Left ventricle myocardium inferior (tissue), 1 donor: Measurements from ENCODE around the gene TMEM201. TPM values are rescaled to one million over a fixed set of nuclear protein-coding genes. Genes with fewer than 3 reads are reported as not detected.
A peak's percentile ranks its signal among the peaks of the same experiment; 100 is the strongest.
"Not testable (repeated sequence)": the region's sequence is repeated elsewhere in the genome, so short reads cannot be mapped to it uniquely, and the experiment has no call there.

Experiments used
- DNase-seq: peaks from one replicate; pipeline ENCODE4 v3.0.0-alpha.2; 2020
- H3K27ac ChIP-seq: fragments of 200-600 bp; replicated peaks from 2 replicates; pipeline ENCODE4 v1.8.0; 2021
- H3K27me3 ChIP-seq: fragments of 200-600 bp; 2 replicates; pipeline ENCODE4 v1.8.0; 2021; ENCODE audit warnings: low read depth
- H3K36me3 ChIP-seq: fragments of 200-600 bp; 2 replicates; pipeline ENCODE4 v1.8.0; 2021
- H3K4me1 ChIP-seq: fragments of 200-600 bp; 2 replicates; pipeline ENCODE4 v1.8.0; 2021
- H3K4me3 ChIP-seq: fragments of 200-600 bp; 2 replicates; pipeline ENCODE4 v1.8.0; 2021; ENCODE audit warnings: mild to moderate bottlenecking, moderate library complexity
- H3K9me3 ChIP-seq: fragments of 200-600 bp; replicated peaks from 2 replicates; pipeline ENCODE4 v1.8.0; 2021
- intact Hi-C: fragments of 100-400 bp; cut with micrococcal nuclease; formaldehyde crosslinking; loops from one replicate; pipeline ENCODE4 v1.11.0; 2022
- total RNA-seq: library from RNA; stranded (reverse); fragmentation: NEBNext Ultra II Directional; extraction: Animal tissue kit (Norgen Biotek cat#: 25700); gene quantifications from one replicate; pipeline ENCODE4 v1.2.1, GENCODE V29; 2021
- TF ChIP-seq, protein P1 (sequence below): fragments of 200-600 bp; IDR thresholded peaks from 2 replicates; pipeline ENCODE4 v1.8.0; 2021; ENCODE audit warnings: antibody characterized with exemption, mild to moderate bottlenecking, borderline replicate concordance
- donor health status: DM: no; HTN: yes; CAD: no; lungs with severe emphysema.

Gene TMEM201
- total RNA-seq, 1 donor from 2014 or later = 21.1 TPM

DNA sequence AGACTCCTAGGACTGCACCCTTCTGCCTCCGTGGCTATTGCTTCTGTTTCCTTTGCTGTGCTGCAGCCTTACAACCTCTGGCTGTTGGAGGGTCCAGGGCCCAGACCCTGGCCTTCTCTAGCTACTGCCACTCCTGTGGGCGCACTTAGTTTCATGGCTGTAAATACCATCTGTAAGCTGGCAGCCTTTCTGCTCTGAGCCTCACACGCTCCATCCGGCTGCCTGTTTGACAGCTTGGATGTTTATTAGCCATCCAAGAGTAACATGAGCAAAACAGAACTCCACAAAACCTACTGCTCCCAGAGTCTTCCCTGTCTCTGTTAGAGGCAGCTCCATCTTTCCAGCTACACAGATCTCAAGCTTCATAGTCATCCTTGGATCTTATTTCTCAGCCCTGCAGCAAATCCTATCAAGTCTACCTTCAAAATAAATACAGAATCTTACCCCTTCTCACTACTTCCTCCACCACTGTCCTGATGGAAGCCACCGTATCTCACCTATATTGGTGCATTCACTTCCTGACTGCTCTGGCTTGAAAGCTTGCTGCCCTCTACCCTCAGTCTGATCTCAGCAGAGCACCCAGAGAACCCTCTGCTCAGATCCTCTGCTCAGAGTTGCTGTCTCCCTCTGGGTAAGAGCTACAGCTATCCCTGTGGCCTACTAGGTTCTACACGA is 30.3 kb upstream of the TMEM201 start:
- no peaks in the 10 kb centered on the region for H3K27me3 ChIP-seq
- no peak for DNase-seq
- TF ChIP-seq, protein P1, sequence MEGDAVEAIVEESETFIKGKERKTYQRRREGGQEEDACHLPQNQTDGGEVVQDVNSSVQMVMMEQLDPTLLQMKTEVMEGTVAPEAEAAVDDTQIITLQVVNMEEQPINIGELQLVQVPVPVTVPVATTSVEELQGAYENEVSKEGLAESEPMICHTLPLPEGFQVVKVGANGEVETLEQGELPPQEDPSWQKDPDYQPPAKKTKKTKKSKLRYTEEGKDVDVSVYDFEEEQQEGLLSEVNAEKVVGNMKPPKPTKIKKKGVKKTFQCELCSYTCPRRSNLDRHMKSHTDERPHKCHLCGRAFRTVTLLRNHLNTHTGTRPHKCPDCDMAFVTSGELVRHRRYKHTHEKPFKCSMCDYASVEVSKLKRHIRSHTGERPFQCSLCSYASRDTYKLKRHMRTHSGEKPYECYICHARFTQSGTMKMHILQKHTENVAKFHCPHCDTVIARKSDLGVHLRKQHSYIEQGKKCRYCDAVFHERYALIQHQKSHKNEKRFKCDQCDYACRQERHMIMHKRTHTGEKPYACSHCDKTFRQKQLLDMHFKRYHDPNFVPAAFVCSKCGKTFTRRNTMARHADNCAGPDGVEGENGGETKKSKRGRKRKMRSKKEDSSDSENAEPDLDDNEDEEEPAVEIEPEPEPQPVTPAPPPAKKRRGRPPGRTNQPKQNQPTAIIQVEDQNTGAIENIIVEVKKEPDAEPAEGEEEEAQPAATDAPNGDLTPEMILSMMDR = no peak
- H3K4me3 ChIP-seq = peak overlapping the region; percentile 0
- peak overlapping the region; percentile 64 for H3K27ac ChIP-seq
- peaks cover 22% of the 10 kb centered on the region for H3K36me3 ChIP-seq
- intact Hi-C loops = no loop called here
- no peaks in the 10 kb centered on the region for H3K9me3 ChIP-seq
- peaks cover 73% of the 10 kb centered on the region for H3K4me1 ChIP-seq

DNA sequence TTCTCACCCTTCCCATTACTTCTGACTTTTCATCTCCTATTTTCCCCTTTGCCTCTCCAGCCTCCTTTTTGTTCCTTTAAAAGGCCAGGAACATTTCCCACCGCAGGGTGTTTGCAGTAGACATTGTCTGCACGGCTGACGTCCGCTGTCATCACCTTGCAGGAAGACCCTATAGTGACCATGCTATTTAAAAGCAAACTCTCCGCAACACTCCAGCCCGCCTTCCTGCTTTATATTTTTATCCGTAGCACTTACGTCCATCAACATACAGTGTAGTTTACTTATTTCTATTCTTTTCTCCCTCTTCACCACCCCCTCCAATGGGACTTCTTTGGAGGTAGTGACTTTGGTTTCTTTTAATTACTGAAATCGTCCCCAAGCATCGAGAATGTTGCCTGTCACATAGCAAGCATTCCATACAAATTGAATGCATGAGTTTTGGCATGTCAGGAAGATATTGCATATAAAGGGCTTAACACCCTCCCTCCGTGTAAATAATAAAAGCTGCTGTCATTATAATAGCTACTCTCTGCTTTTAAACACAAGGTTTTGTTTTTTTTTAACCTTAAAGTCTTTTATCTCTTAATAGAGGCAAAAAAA is 29.7 kb upstream of the TMEM201 start:
- intact Hi-C loops = no loop called here

DNA sequence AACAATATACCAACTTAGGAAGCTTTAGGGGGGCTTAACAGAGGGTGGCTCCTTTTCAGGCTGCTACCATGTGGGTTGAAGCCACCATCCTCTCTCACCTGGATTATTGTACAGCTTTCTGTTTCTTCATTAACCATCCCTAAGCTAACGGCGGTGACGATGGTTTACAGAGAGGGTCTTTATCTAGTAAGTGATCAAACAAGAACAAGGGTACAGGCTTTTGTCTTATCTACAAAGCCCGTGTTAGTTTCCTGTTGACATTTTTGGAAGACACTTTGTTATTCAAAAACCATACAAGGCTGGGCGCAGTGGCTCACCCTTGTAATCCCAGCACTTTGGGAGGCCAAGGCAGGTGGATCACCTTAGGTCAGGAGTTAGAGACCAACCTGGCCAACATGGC is 29.0 kb upstream of the TMEM201 start:
- intact Hi-C loops = no loop called here

More for the DNA sequence above, 29.7 kb upstream of the TMEM201 start:
- no peak for DNase-seq
- Histone ChIP-seq H3K4me3 (peak overlapping the region; percentile 0), H3K27ac (peak overlapping the region; percentile 64), H3K4me1 (peaks cover 72% of the 10 kb centered on the region), H3K9me3 (no peaks in the 10 kb centered on the region), H3K27me3 (no peaks in the 10 kb centered on the region), H3K36me3 (peaks cover 16% of the 10 kb centered on the region)
- TF ChIP-seq, protein P1 = no peak

DNA sequence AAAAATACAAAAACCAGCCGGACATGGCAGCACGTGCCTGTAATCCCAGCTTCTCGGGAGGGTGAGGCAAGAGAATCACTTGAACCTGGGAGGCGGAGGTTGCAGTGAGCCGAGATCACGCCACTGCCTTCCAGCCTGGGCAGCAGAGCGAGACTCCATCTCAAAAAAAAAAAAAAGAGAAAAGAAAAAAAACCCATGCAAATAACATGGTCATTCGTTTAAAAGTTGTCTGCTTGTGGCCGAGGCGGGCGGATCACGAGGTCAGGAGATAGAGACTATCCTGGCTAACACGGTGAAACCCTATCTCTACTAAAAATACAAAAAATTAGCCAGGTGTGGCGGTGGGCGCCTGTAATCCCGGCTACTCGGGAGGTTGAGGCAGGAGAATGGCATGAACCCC is 28.6 kb upstream of the TMEM201 start:
- H3K4me3 ChIP-seq, intact Hi-C loops, H3K27me3 ChIP-seq, DNase-seq, H3K9me3 ChIP-seq, H3K27ac ChIP-seq: not testable (repeated sequence)
- Histone ChIP-seq H3K36me3 (peaks cover 14% of the 10 kb centered on the region), H3K4me1 (peaks cover 64% of the 10 kb centered on the region)

More for the DNA sequence above, 29.0 kb upstream of the TMEM201 start:
- peak overlapping the region; percentile 64 for H3K27ac ChIP-seq
- H3K27me3 ChIP-seq = no peaks in the 10 kb centered on the region
- DNase-seq = no peak
- H3K4me1 ChIP-seq = peaks cover 66% of the 10 kb centered on the region
- peaks cover 14% of the 10 kb centered on the region for H3K36me3 ChIP-seq
- H3K4me3 ChIP-seq = no peak overlapping the region
- H3K9me3 ChIP-seq = no peaks in the 10 kb centered on the region
- TF ChIP-seq, protein P1 = no peak

DNA sequence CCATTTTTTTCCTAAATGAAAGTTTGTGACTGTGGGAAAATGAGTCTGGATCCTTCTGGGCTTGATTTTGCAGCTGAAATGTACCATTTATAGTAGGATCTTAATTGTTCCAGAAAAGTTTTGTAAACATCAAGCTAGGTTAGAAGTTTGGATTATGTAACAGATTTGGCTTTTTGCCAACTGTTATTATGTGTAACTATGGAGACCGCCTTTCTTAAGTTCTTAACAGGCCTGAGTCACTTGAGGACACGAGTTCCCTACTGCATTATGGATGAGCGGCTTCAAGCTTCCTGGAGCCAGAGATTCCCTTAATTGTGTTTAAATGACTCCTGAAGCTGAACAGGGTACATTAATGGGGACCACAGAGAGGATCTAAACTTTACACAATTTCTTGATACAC is 27.3 kb upstream of the TMEM201 start:
- H3K4me1 ChIP-seq = peaks cover 61% of the 10 kb centered on the region

DNA sequence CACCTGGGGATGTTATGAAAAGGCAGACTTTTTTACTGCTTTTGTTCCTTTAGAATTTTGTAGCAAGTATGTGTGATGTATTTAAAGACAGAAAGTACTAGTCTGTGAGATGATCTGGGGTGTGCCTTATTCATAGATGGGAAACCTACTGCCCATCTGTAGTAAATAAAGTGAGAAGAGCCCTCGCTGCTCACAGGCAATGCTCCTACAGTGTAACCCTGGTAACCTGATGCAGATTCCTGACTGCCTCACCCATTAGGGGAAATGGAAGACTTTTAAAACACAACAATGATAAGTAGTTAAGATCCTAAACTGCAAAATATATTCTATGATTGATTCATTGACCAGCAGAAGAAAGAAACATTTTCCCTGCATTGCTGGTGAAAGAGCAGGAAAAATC is 19.4 kb upstream of the TMEM201 start:
- DNase-seq = no peak
- H3K4me1 ChIP-seq = peaks cover 13% of the 10 kb centered on the region
- no peaks in the 10 kb centered on the region for H3K9me3 ChIP-seq
- H3K36me3 ChIP-seq = peaks cover 6% of the 10 kb centered on the region
- no peak overlapping the region for H3K27ac ChIP-seq
- no peak overlapping the region for H3K4me3 ChIP-seq
- TF ChIP-seq, protein P1 = no peak
- intact Hi-C loops = no loop called here
- H3K27me3 ChIP-seq = no peaks in the 10 kb centered on the region

More for the DNA sequence above, 27.3 kb upstream of the TMEM201 start:
- intact Hi-C loops = no loop called here
- Histone ChIP-seq H3K9me3 (no peaks in the 10 kb centered on the region), H3K27me3 (no peaks in the 10 kb centered on the region), H3K36me3 (peaks cover 3% of the 10 kb centered on the region), H3K27ac (peak overlapping the region; percentile 64), H3K4me3 (no peak overlapping the region)
- DNase-seq = no peak
- TF ChIP-seq, protein P1 = no peak

DNA sequence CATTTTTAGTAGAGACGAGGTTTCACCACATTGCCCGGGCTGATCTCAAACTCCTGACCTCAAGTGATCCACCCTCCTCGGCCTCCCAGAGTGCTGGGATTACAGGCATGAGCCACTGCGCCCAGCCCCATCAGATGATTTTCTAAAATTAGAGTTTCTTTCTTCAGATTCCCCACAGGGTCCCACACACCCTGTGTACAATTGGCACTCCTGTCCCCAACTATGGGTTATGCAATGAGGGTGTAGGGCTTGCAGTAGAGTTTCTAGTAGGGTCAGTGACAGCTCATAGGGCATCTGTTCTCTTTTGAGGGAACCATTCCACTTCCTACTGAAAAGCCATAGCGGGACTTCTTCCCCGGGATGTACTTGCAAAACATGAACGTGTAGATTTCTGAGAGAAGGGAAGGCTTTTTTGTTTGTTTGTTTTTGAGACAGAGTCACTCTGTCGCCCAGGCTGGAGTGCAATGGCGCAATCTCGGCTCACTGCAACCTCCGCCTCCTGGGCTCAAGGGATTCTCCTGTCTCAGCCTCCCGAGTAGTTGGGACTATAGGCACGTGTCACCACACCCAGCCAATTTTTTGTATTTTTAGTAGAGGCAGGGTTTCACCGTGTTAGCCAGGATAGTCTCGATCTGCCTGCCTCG is 17.7 kb upstream of the TMEM201 start:
- not testable (repeated sequence) for H3K27me3 ChIP-seq, H3K36me3 ChIP-seq
- intact Hi-C loops = loop anchor here (10.0 kb wide), 1 partner anchor 76 kb away; no protein-coding TSS in a partner anchor

More for the DNA sequence above, 17.7 kb upstream of the TMEM201 start:
- not testable (repeated sequence) for H3K4me1 ChIP-seq, H3K4me3 ChIP-seq, H3K9me3 ChIP-seq, DNase-seq
- peak overlapping the region; percentile 2 for H3K27ac ChIP-seq
